Natural killer cell (primary cell): ENCODE measurements around the gene PRR20G. TPM values are rescaled to one million over a fixed set of nuclear protein-coding genes. Genes with fewer than 3 reads are reported as not detected.

Source experiments
- ATAC-seq, 3 donors: fragments of 150-1000 bp in 2 of 3; fragments of 200-7000 bp in 1 of 3; cut with Tn5 transposase; 1 replicate in 1 of 3; 2 replicates in 2 of 3; pipeline ENCODE4 v1.10.0; 2021; ENCODE audit warnings: mild to moderate bottlenecking in 2 of 3, moderate library complexity in 2 of 3
- DNase-seq, 2 donors: peaks; one replicate each; pipeline versions ENCODE4 v3.0.0 to v3.0.0-alpha.2; 2013 to 2021; ENCODE audit warnings: mixed read lengths in 1 of 2
- H3K27ac ChIP-seq: one replicate; pipeline ENCODE4 v1.5.1; 2013; ENCODE audit warnings: mild to moderate bottlenecking, low read length
- H3K27me3 ChIP-seq: one replicate; pipeline ENCODE4 v1.6.1; 2013; ENCODE audit warnings: low read length; ENCODE audit not compliant: control insufficient read depth, insufficient read depth
- H3K36me3 ChIP-seq: one replicate; pipeline ENCODE4 v1.6.1; 2013; ENCODE audit warnings: low read length; ENCODE audit not compliant: control insufficient read depth, insufficient read depth
- H3K4me1 ChIP-seq: one replicate; pipeline ENCODE4 v1.6.1; 2013; ENCODE audit warnings: low read length; ENCODE audit not compliant: control insufficient read depth, insufficient read depth
- H3K4me3 ChIP-seq: one replicate; pipeline ENCODE4 v1.5.1; 2013; ENCODE audit warnings: low read length
- H3K9me3 ChIP-seq: one replicate; pipeline ENCODE4 v1.6.1; 2013; ENCODE audit warnings: low read length; ENCODE audit not compliant: control insufficient read depth, insufficient read depth
- H3K27ac Mint-ChIP-seq, 2 donors: one replicate each; pipeline ENCODE4 v1.8.0; 2022; ENCODE audit warnings: mild to moderate bottlenecking in 2 of 2, mixed read lengths in 2 of 2, moderate library complexity in 1 of 2
- H3K27me3 Mint-ChIP-seq, 2 donors: one replicate each; pipeline ENCODE4 v1.8.0; 2022; ENCODE audit warnings: low read depth in 2 of 2, mixed read lengths in 2 of 2
- H3K36me3 Mint-ChIP-seq: one replicate; pipeline ENCODE4 v1.8.0; 2022; ENCODE audit warnings: mixed read lengths
- H3K4me1 Mint-ChIP-seq, 2 donors: one replicate each; pipeline ENCODE4 v1.8.0; 2022; ENCODE audit warnings: mixed read lengths in 2 of 2
- H3K4me3 Mint-ChIP-seq: one replicate; pipeline ENCODE4 v1.8.0; 2022; ENCODE audit warnings: mild to moderate bottlenecking, moderate library complexity, mixed read lengths
- H3K9me3 Mint-ChIP-seq, 2 donors: one replicate each; pipeline ENCODE4 v1.8.0; 2022; ENCODE audit warnings: mixed read lengths in 2 of 2
- CTCF ChIP-seq: fragments of 200-600 bp; IDR thresholded peaks from one replicate; pipeline ENCODE4 v1.8.0; 2022; ENCODE audit warnings: antibody characterized with exemption
- WGBS: methylation state at CpG from one replicate; pipeline ENCODE4 v1.1.7; 2013; ENCODE audit warnings: missing lambda C conversion rate; ENCODE audit not compliant: insufficient coverage; 5-methylcytosine and 5-hydroxymethylcytosine counted together
- intact Hi-C: fragments of 100-400 bp; cut with micrococcal nuclease; formaldehyde crosslinking; loops from one replicate; pipeline ENCODE4 v1.14.2; 2022
- total RNA-seq, 4 donors: library from RNA; stranded (reverse); fragments of 120-200 nt in 1 of 4; gene quantifications; one replicate each; pipeline versions ENCODE4 v1.2.3 to v1.2.4, GENCODE V29; 2013 to 2022

PRR20G gene
- total RNA-seq, 3 donors from 2014 or later (not counting 1 experiment from before 2014, with no cell fraction given): not detected

GRCh38 chr3:127237835-127238234 is 50.0 kb downstream of the PRR20G start:
- no peaks in the 10 kb centered on the region for H3K4me1 Mint-ChIP-seq

GRCh38 chr3:127235706-127236105 is 52.1 kb downstream of the PRR20G start:
- Mint-ChIP-seq H3K4me3 (no peak overlapping the region), H3K27ac (no peak overlapping the region), H3K27me3 (peaks cover 14 to 15% of the 10 kb centered on the region in 2 donors), H3K36me3 (no peaks in the 10 kb centered on the region), H3K9me3 (peaks cover 0 to 5% of the 10 kb centered on the region in 2 donors), H3K4me1 (no peaks in the 10 kb centered on the region)
- Histone ChIP-seq H3K9me3 (no peaks in the 10 kb centered on the region), H3K27ac (no peak overlapping the region), H3K27me3 (no peaks in the 10 kb centered on the region), H3K36me3 (no peaks in the 10 kb centered on the region), H3K4me1 (no peaks in the 10 kb centered on the region), H3K4me3 (no peak overlapping the region)
- ATAC-seq: no peak
- no peak for DNase-seq
- intact Hi-C loops: no loop called here
- TF ChIP-seq CTCF: no peak
- WGBS: 76% methylated on average over 2 of the region's 3 CpGs

More at GRCh38 chr3:127237835-127238234, 50.0 kb downstream of the PRR20G start:
- no peak overlapping the region for H3K4me3 Mint-ChIP-seq
- no peaks in the 10 kb centered on the region for H3K36me3 Mint-ChIP-seq
- ATAC-seq: no peak
- Histone ChIP-seq H3K27me3 (no peaks in the 10 kb centered on the region), H3K36me3 (no peaks in the 10 kb centered on the region), H3K4me3 (no peak overlapping the region), H3K9me3 (no peaks in the 10 kb centered on the region), H3K4me1 (no peaks in the 10 kb centered on the region), H3K27ac (no peak overlapping the region)
- H3K9me3 Mint-ChIP-seq: peaks cover 4 to 8% of the 10 kb centered on the region in 2 donors
- 40% methylated on average over 1 of the region's 3 CpGs for WGBS
- DNase-seq: no peak
- H3K27ac Mint-ChIP-seq: no peak overlapping the region
- TF ChIP-seq CTCF: no peak
- H3K27me3 Mint-ChIP-seq: peaks cover 10 to 28% of the 10 kb centered on the region in 2 donors
- intact Hi-C loops: no loop called here

- intact Hi-C loops: no loop called here
- H3K4me1 ChIP-seq: no peaks in the 10 kb centered on the region
- no peak overlapping the region for H3K4me3 ChIP-seq
- H3K9me3 ChIP-seq: no peaks in the 10 kb centered on the region
- Mint-ChIP-seq H3K4me1 (no peaks in the 10 kb centered on the region), H3K4me3 (no peak overlapping the region), H3K9me3 (peaks cover 0 to 5% of the 10 kb centered on the region in 2 donors), H3K27me3 (peaks cover 14 to 15% of the 10 kb centered on the region in 2 donors), H3K27ac (no peak overlapping the region), H3K36me3 (no peaks in the 10 kb centered on the region)
- no peaks in the 10 kb centered on the region for H3K27me3 ChIP-seq
- ATAC-seq (no peak), DNase-seq (no peak)
- no peak overlapping the region for H3K27ac ChIP-seq
- no peak for TF ChIP-seq CTCF
- no peaks in the 10 kb centered on the region for H3K36me3 ChIP-seq
Measured at GRCh38 chr3:127234778-127235177, 53.1 kb downstream of the PRR20G start.

Other genes starting within 250 kb of the PRR20G start
- gene PRR23E, start 94.9 kb downstream of the PRR20G start, total RNA-seq: not detected